GM19463 (cell line): ENCODE data around the gene MYOG.

Source experiments
- ATAC-seq: cut with Tn5 transposase; IDR thresholded peaks from one replicate; pipeline ENCODE4 v1.9.1; 2021; ENCODE audit warnings: mild to moderate bottlenecking, moderate library complexity; ENCODE audit not compliant: unreplicated experiment

The MYOG gene

GRCh38 chr1:203091199-203091477, 5.3 kb upstream of the MYOG start:
- no peak for ATAC-seq

- ATAC-seq: no peak
These were observed 4.8 kb upstream of the MYOG start for GRCh38 chr1:203090421-203091198.

- no peak for ATAC-seq
These were observed 3.8 kb upstream of the MYOG start for GRCh38 chr1:203089651-203090045.

- ATAC-seq: no peak
These were observed 3.3 kb upstream of the MYOG start for GRCh38 chr1:203089001-203089650.

DNA sequence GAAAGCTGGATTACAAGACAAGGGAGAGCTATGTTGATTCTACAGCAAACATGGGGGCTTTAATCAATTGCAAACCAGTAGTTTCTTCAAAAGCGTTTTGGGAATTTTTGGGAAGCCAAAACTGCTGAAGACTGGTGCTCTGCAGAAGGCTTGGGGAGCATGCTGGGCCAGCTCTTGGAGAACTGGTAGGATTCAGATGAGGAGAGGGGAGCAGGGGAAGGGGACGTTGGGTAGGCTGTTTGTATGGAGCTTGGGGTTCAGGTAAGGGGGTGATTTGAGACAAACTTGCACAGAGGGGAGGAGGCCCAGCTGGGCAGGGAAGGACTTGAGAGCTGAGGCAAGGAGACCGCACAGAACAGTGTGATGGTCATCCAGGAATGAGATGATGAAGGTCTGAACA, 2.6 kb upstream of the MYOG start:
- no peak for ATAC-seq

DNA sequence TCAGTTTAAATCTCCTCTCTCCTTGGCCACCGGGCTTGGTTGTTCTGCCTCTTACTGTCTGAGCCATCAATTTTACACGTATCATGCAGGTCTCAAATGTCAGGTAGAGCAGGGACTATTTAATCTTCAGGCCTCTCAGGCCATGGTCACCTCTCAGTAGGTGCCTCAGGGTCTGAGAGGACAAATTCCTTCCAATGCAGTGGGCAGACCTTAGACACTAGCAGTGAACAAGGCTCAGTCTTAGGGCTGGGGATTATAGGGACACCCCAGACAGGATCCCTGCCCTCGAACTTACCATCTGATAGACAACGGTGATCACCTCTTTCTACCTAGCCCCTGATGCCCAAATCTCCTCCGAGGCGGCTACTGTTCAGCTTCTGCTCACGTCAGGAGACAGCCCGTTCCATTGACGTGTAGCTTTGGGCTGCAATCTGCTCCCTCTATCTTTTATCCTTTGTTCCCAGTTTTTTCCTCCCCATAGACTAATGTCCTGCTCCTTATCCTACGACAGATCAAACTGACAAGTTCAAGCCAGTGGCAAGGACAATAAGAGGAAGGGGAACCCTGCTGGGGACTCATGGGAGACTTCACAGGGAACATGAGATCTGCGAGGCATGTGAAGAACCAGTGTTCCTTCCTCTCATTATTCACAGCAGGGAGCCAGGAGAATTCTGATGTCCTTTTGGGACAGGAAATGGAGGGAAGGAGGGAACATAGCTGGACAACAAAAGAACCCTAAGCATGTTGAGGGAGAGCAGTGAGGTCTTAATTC, 1.4 kb upstream of the MYOG start:
- ATAC-seq: no peak

- no peak for ATAC-seq
These were observed 954 bp downstream of the MYOG start for GRCh38 chr1:203084588-203085527.

DNA sequence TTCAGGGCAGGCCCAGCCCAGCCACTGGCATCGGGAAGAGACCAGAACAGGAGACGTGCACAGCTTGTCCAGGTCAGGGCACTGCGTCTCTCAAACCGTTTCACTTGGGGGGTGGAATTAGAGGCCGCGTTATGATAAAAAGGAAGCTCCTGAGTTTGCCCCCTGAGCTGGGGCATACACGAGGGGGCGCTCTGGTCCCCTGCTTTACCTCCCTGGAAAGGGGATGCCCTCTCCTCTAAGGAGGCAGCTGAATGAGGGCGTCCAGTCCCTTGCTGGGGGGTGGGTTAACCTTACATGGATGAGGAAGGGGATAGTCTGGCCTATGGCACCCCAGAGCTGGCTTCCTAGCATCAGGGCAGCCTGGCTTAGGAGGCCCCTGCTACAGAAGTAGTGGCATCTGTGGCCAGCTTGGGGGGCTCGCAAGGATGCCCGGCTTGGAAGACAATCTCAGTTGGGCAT, 2.3 kb downstream of the MYOG start:
- no peak for ATAC-seq

- no peak for ATAC-seq
These were observed 3.0 kb downstream of the MYOG start for GRCh38 chr1:203082571-203083462.

DNA sequence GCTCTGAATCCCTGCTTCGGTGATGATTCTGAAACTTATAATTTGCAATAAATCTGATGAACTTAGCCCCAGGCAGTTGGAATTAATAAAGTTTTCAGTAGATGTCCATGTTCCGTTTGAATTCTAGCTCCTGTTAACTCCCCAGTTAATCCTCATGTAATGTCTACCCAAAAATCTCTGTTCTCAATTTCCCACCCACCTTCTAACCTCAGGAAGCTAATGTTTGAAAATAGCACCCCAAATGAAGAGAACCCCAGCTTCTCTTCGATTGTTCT, 3.6 kb downstream of the MYOG start:
- ATAC-seq: no peak

GRCh38 chr1:203081465-203082230, 4.2 kb downstream of the MYOG start:
- ATAC-seq: no peak

DNA sequence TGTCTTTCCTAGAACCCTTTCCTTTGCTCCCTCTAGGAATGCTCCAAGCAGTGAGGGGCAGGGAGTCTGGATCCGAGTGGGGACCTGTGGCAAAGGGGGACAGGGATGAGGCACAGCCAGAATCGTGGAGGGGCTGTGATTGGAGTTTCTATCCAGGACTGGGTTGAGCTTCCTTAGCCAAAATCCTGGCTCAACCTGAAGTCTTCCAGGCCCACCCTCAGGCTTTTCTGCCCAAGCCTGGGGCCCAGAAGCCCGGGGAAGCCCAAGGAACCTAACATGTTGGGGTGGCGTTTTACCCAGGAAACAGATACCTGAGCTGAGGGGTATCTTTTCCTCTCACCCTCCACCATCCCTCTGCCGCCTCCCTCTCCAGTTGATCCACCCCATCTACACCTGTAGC, 5.4 kb downstream of the MYOG start:
- no peak for ATAC-seq

DNA sequence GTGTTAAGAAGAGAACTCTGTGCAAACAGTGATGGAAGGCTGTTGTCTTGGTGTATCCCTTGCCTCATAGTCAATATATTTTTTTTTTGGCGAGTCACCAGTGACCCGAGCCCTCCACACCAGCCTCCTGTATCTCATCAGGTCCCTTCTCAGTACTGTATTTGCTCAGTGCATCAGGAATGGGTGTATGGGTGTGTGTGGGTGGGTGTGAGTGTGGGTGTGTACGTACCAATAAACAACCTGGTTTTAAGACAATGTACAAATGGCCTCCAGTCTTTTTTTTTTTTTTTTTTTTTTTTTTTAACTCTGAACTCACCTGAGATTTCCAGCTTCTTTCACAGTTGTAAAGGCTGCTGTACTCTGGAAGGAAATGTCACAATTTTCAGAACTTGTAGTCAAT, 7.3 kb downstream of the MYOG start:
- no peak for ATAC-seq

DNA sequence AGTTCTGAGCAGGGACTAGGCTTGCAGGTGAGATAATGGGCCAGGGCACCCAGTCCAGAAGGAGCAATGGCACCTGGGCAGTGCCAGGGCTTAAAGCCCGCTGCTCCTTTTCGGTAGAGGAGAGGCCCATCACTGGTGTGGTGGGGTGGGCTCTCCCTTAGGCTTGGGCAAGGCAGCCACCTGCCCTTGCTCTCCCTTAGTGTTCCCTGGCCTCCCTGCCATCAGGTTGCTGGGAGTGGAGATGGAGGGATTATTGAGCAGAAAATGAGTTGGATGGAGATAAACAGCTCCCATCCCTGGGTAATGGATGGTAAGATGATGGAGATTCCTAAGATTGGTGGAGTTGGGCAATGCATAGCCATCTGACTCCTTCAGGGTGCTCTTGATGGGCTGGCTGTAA, 7.9 kb downstream of the MYOG start:
- ATAC-seq: no peak

GRCh38 chr1:203077367-203077766, 8.4 kb downstream of the MYOG start:
- ATAC-seq: no peak

DNA sequence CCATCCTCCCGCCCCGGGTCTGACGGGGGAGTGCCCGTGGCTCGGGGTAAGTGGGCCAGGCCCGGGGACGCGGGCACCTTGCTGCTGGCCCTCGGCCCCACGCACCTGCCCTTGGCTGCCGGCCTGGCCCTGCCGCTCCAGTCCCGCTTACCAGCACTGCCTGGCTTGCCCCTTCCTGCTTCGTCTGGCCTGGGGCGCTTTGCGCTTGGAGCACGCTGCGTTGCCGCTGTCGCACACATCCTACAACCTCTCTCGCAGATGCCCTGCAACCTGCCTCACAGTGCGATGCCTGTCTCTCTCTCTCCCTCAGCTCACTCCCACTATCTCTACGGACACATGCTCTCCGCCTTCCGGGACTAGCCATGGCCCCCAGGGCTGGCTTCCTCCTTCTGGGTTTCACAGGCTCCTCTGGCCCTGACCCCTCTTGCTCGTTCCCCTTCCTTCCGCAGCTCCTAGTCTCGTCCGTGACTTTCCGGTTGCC, 9.7 kb downstream of the MYOG start:
- ATAC-seq: no peak

DNA sequence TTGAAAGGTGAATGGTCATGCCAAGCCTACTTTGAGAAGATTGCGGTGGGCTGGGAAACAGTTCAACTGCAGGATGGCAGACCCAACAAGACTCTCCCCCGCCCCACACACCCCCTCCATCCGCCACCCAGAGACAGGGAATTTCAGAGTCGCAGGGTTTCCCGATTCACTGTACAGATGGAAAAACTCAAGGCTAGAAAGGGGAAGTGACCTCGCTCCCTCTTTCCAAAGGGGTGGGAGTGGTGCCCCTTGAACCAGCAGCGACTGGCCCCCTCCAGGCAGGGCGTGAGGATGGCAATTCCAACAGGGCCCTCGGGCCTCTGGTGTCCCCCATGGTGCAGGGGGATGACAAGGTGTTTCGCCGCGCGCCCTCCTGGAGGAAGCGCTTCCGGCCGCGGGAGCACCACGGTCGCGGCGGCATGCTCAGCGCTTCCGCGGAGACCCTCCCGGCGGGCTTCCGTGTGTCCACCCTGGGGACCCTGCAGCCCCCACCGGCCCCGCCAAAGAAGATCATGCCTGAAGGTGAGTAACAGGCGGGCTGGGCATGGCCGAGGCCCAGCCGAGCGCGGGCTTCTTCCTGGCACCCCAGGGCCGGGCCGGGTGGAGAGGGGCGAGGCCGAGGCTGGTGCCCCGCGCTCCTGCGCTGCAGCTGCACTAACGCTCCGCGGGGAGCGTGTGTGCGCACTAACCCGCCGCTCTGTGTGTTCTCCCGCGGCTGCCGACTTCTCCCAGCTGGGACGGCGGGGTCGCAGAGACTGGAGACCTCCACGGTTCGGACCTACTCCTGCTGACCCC, 10.4 kb downstream of the MYOG start:
- ATAC-seq: no peak

GRCh38 chr1:203074610-203075009, 11.2 kb downstream of the MYOG start:
- ATAC-seq: no peak

- ATAC-seq: no peak
These were observed 12.3 kb downstream of the MYOG start for GRCh38 chr1:203073469-203073868.
